Mesothelial cell of epicardium (in vitro differentiated cells): ENCODE results near the gene C10orf105. TPM values are rescaled to one million over a fixed set of nuclear protein-coding genes. Genes with fewer than 3 reads are reported as not detected.

Experiments
- DNase-seq, 2 experiments: peaks; one replicate each; pipeline ENCODE4 v3.0.0; 2021; ENCODE audit warnings: low spot score in 2 of 2; ENCODE audit not compliant: unreplicated experiment in 2 of 2
- H3K27ac Mint-ChIP-seq: 2 replicates; pipeline ENCODE4 v1.8.0; 2021; ENCODE audit warnings: mixed read lengths
- H3K27me3 Mint-ChIP-seq: 2 replicates; pipeline ENCODE4 v1.8.0; 2021; ENCODE audit warnings: low read depth, mixed read lengths
- H3K36me3 Mint-ChIP-seq: 2 replicates; pipeline ENCODE4 v1.8.0; 2021; ENCODE audit warnings: mixed read lengths
- H3K4me1 Mint-ChIP-seq: 2 replicates; pipeline ENCODE4 v1.8.0; 2021; ENCODE audit warnings: mixed read lengths
- H3K4me3 Mint-ChIP-seq: 2 replicates; pipeline ENCODE4 v1.8.0; 2021; ENCODE audit warnings: mild to moderate bottlenecking, moderate library complexity, mixed read lengths
- H3K9me3 Mint-ChIP-seq: 2 replicates; pipeline ENCODE4 v1.8.0; 2021; ENCODE audit warnings: mixed read lengths
- CTCF ChIP-seq: fragments of 200-600 bp; sonication (generic); IDR thresholded peaks from one replicate; pipeline ENCODE4 v1.5.0; 2021; ENCODE audit warnings: antibody characterized with exemption; ENCODE audit not compliant: unreplicated experiment
- total RNA-seq: library from RNA; stranded (reverse); gene quantifications from 3 replicates; pipeline ENCODE4 v1.2.1, GENCODE V29; 2021

The C10orf105 gene
- total RNA-seq, 1 donor from 2014 or later: 0.25 TPM

DNA sequence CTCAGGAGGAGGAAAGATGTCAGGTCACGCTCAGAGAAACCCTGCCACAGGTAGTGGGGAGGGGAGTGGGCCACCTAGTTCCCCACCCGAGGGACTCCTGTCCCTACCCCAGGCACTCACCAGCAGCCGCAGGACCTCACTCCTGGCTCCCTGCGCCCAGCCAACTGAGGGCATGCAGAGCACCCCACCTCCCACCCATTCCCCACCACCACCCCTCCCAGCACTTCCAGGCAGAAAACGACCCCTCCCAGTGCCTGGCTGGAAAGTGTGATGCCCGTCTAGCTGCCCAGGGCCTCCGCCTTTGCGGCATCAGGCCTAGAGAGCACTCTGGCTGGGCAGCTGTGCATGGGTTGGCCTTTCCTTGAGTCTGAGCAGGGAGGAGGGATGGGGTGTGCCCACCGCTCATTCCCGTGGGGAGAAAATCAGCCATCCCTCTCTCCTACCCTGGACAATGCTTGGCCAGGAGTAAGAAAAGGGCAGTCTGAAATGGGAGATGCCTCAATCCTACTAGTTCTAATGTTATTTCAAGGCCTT lies 1.3 kb downstream of the C10orf105 start:
- Mint-ChIP-seq H3K9me3 (no peaks in the 10 kb centered on the region), H3K4me1 (peaks cover 18% of the 10 kb centered on the region), H3K4me3 (no peak overlapping the region), H3K36me3 (no peaks in the 10 kb centered on the region), H3K27me3 (no peaks in the 10 kb centered on the region), H3K27ac (no peak overlapping the region)
- no peak for TF ChIP-seq CTCF
- no peak for DNase-seq

GRCh38 chr10:71717551-71717951 lies 2.0 kb downstream of the C10orf105 start:
- peaks cover 22% of the 10 kb centered on the region for H3K4me1 Mint-ChIP-seq
- TF ChIP-seq CTCF: no peak
- no peak for DNase-seq
- H3K4me3 Mint-ChIP-seq: no peak overlapping the region
- H3K27ac Mint-ChIP-seq: peak overlapping the region; percentile 10
- H3K9me3 Mint-ChIP-seq: no peaks in the 10 kb centered on the region
- no peaks in the 10 kb centered on the region for H3K36me3 Mint-ChIP-seq
- H3K27me3 Mint-ChIP-seq: no peaks in the 10 kb centered on the region

- Mint-ChIP-seq H3K27ac (no peak overlapping the region), H3K4me3 (no peak overlapping the region), H3K36me3 (no peaks in the 10 kb centered on the region), H3K9me3 (no peaks in the 10 kb centered on the region), H3K4me1 (peaks cover 22% of the 10 kb centered on the region), H3K27me3 (no peaks in the 10 kb centered on the region)
- TF ChIP-seq CTCF: no peak
- DNase-seq: no peak
Observed at GRCh38 chr10:71717056-71717455, 2.5 kb downstream of the C10orf105 start.

- no peak for DNase-seq
- Mint-ChIP-seq H3K4me1 (peaks cover 22% of the 10 kb centered on the region), H3K27me3 (no peaks in the 10 kb centered on the region), H3K9me3 (no peaks in the 10 kb centered on the region), H3K27ac (no peak overlapping the region), H3K36me3 (no peaks in the 10 kb centered on the region), H3K4me3 (no peak overlapping the region)
- TF ChIP-seq CTCF: no peak
Observed at GRCh38 chr10:71716426-71716825, 3.2 kb downstream of the C10orf105 start.

- Mint-ChIP-seq H3K4me1 (peaks cover 22% of the 10 kb centered on the region), H3K27ac (no peak overlapping the region), H3K9me3 (no peaks in the 10 kb centered on the region), H3K36me3 (no peaks in the 10 kb centered on the region), H3K27me3 (no peaks in the 10 kb centered on the region), H3K4me3 (no peak overlapping the region)
- no peak for TF ChIP-seq CTCF
- no peak for DNase-seq
Observed at GRCh38 chr10:71715860-71716259, 3.7 kb downstream of the C10orf105 start.

DNA sequence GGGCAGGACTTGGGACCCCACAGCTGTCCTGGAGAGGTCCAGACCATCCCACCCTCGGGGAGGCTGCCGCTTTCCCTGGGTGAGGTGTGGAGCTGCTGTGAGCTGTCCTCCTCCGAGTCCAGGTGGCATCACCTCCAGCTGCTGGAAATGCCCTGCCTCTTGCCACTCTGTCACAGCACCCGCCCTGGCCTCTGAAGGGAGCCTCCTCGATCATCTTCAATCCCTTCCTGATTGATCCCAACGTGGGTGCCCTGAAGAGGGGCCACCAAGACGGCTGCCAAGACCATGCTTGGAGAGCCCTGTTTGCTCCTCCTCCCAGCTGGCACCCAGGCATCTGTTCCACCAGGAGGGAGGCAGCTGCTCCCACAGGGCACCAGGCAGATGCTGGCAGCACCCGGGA lies 4.6 kb downstream of the C10orf105 start:
- Mint-ChIP-seq H3K9me3 (no peaks in the 10 kb centered on the region), H3K4me3 (no peak overlapping the region), H3K36me3 (no peaks in the 10 kb centered on the region), H3K27me3 (no peaks in the 10 kb centered on the region), H3K27ac (no peak overlapping the region), H3K4me1 (peaks cover 22% of the 10 kb centered on the region)
- no peak for DNase-seq
- TF ChIP-seq CTCF: no peak
